ENCODE measurements around the gene PVR.
"Not testable (repeated sequence)": the region's sequence is repeated elsewhere in the genome, so short reads cannot be mapped to it uniquely, and the experiment has no call there.

Gene PVR

GRCh38 chr19:44618640-44619357, 24.9 kb upstream of the PVR start:
- DNase-seq (ENCODE audit: low read depth, low spot score), result no peak

- DNase-seq (ENCODE audit: low read depth, low spot score), result no peak
These were observed 23.0 kb upstream of the PVR start for GRCh38 chr19:44620667-44621066.

GRCh38 chr19:44621367-44621766, 22.3 kb upstream of the PVR start:
- DNase-seq (ENCODE audit: low read depth, low spot score), result no peak

- no peak for DNase-seq (ENCODE audit: low read depth, low spot score)
These were observed 20.6 kb upstream of the PVR start for GRCh38 chr19:44623080-44623479.

GRCh38 chr19:44623626-44624025, 20.1 kb upstream of the PVR start:
- no peak for DNase-seq (ENCODE audit: low read depth, low spot score)

- DNase-seq (ENCODE audit: low read depth, low spot score), result no peak
These were observed 18.8 kb upstream of the PVR start for GRCh38 chr19:44624840-44625354.

GRCh38 chr19:44625637-44626036, 18.1 kb upstream of the PVR start:
- DNase-seq (ENCODE audit: low read depth, low spot score), result not testable (repeated sequence)

GRCh38 chr19:44626048-44626624, 17.6 kb upstream of the PVR start:
- no peak for DNase-seq (ENCODE audit: low read depth, low spot score)

GRCh38 chr19:44627631-44628030, 16.1 kb upstream of the PVR start:
- DNase-seq (ENCODE audit: low read depth, low spot score), result no peak

- DNase-seq (ENCODE audit: low read depth, low spot score), result no peak
These were observed 14.9 kb upstream of the PVR start for GRCh38 chr19:44628793-44629192.

- DNase-seq (ENCODE audit: low read depth, low spot score), result not testable (repeated sequence)
These were observed 12.1 kb upstream of the PVR start for GRCh38 chr19:44631611-44632010.

- not testable (repeated sequence) for DNase-seq (ENCODE audit: low read depth, low spot score)
These were observed 9.7 kb upstream of the PVR start for GRCh38 chr19:44634058-44634457.

- DNase-seq (ENCODE audit: low read depth, low spot score), result no peak
These were observed 8.9 kb upstream of the PVR start for GRCh38 chr19:44634785-44635184.

- DNase-seq (ENCODE audit: low read depth, low spot score), result no peak
These were observed 7.9 kb upstream of the PVR start for GRCh38 chr19:44635581-44636438.

GRCh38 chr19:44636439-44637389, 7.0 kb upstream of the PVR start:
- no peak for DNase-seq (ENCODE audit: low read depth, low spot score)

GRCh38 chr19:44637390-44637764, 6.3 kb upstream of the PVR start:
- no peak for DNase-seq (ENCODE audit: low read depth, low spot score)

GRCh38 chr19:44640518-44640917, 3.2 kb upstream of the PVR start:
- no peak for DNase-seq (ENCODE audit: low read depth, low spot score)

GRCh38 chr19:44641501-44642265, 2.0 kb upstream of the PVR start:
- DNase-seq (ENCODE audit: low read depth, low spot score), result no peak

GRCh38 chr19:44642377-44642776, 1.3 kb upstream of the PVR start:
- DNase-seq (ENCODE audit: low read depth, low spot score), result no peak

GRCh38 chr19:44644402-44645016, 799 bp downstream of the PVR start:
- no peak for DNase-seq (ENCODE audit: low read depth, low spot score)
